H9 (cell line): ENCODE data around the gene MYH11. TPM values are rescaled to one million over a fixed set of nuclear protein-coding genes. Genes with fewer than 3 reads are reported as not detected.

Experiments used
- DNase-seq: peaks from one replicate; pipeline ENCODE4 v3.0.0-alpha.2; 2017
- H2AFZ ChIP-seq: one replicate; pipeline ENCODE4 v1.6.1; 2013; ENCODE audit warnings: mild to moderate bottlenecking, low read length, control low read depth, moderate library complexity
- H2AK5ac ChIP-seq: 2 replicates; pipeline ENCODE4 v1.6.1; 2013; ENCODE audit warnings: low read length, control low read depth, mixed read lengths; ENCODE audit not compliant: insufficient read length
- H2BK120ac ChIP-seq: one replicate; pipeline ENCODE4 v1.6.1; 2013; ENCODE audit warnings: low read depth, mild to moderate bottlenecking, low read length, control low read depth, inconsistent platforms; ENCODE audit not compliant: poor library complexity, severe bottlenecking
- H2BK12ac ChIP-seq: 2 replicates; pipeline ENCODE4 v1.6.1; 2013; ENCODE audit warnings: low read length, control low read depth, mixed read lengths, low read depth; ENCODE audit not compliant: insufficient read length
- H2BK15ac ChIP-seq: 2 replicates; pipeline ENCODE4 v1.6.1; 2013; ENCODE audit warnings: low read depth, low read length, control low read depth
- H2BK20ac ChIP-seq: one replicate; pipeline ENCODE4 v1.6.1; 2013; ENCODE audit warnings: low read depth, mild to moderate bottlenecking, low read length, control low read depth, inconsistent platforms; ENCODE audit not compliant: poor library complexity, severe bottlenecking
- H2BK5ac ChIP-seq: 2 replicates; pipeline ENCODE4 v1.6.1; 2013; ENCODE audit warnings: low read length, control low read depth, mixed read lengths; ENCODE audit not compliant: insufficient read length
- H3K14ac ChIP-seq: 2 replicates; pipeline ENCODE4 v1.6.1; 2013; ENCODE audit warnings: low read length, control low read depth; ENCODE audit not compliant: insufficient read depth
- H3K18ac ChIP-seq: 2 replicates; pipeline ENCODE4 v1.6.1; 2013; ENCODE audit warnings: low read depth, mild to moderate bottlenecking, mixed read lengths, low read length, control low read depth; ENCODE audit not compliant: insufficient read length
- H3K23ac ChIP-seq: 2 replicates; pipeline ENCODE4 v1.6.1; 2013; ENCODE audit warnings: low read length, control low read depth, mixed read lengths, low read depth; ENCODE audit not compliant: insufficient read length
- H3K23me2 ChIP-seq: 2 replicates; pipeline ENCODE4 v1.6.1; 2013; ENCODE audit warnings: low read depth, mild to moderate bottlenecking, mixed read lengths, low read length, control low read depth; ENCODE audit not compliant: insufficient read length, poor library complexity, severe bottlenecking
- H3K27ac ChIP-seq: 2 replicates; pipeline ENCODE4 v1.5.1; 2013; ENCODE audit warnings: low read length, control low read depth, mixed read lengths, low read depth; ENCODE audit not compliant: insufficient read length
- H3K27me3 ChIP-seq: 2 replicates; pipeline ENCODE4 v1.6.1; 2013; ENCODE audit warnings: low read length, control low read depth, inconsistent platforms; ENCODE audit not compliant: insufficient read depth
- H3K4ac ChIP-seq: 2 replicates; pipeline ENCODE4 v1.6.1; 2013; ENCODE audit warnings: low read depth, mild to moderate bottlenecking, control low read depth, inconsistent platforms, low read length, moderate library complexity
- H3K4me1 ChIP-seq: 2 replicates; pipeline ENCODE4 v1.6.1; 2013; ENCODE audit warnings: low read length, control low read depth, inconsistent platforms; ENCODE audit not compliant: insufficient read depth
- H3K4me2 ChIP-seq: 2 replicates; pipeline ENCODE4 v1.6.1; 2013; ENCODE audit warnings: low read length, control low read depth, mixed read lengths; ENCODE audit not compliant: insufficient read length, insufficient read depth
- H3K56ac ChIP-seq: 2 replicates; pipeline ENCODE4 v1.6.1; 2013; ENCODE audit warnings: low read depth, mild to moderate bottlenecking, mixed read lengths, low read length, control low read depth; ENCODE audit not compliant: insufficient read length
- H3K79me1 ChIP-seq: 2 replicates; pipeline ENCODE4 v1.6.1; 2013; ENCODE audit warnings: low read depth, mild to moderate bottlenecking, moderate library complexity, low read length, control low read depth, inconsistent platforms; ENCODE audit not compliant: insufficient read depth, poor library complexity, severe bottlenecking
- H3K79me2 ChIP-seq: 2 replicates; pipeline ENCODE4 v1.6.1; 2013; ENCODE audit warnings: low read length, control low read depth, inconsistent platforms; ENCODE audit not compliant: insufficient read depth
- H3K9ac ChIP-seq: 2 replicates; pipeline ENCODE4 v1.6.1; 2013; ENCODE audit warnings: low read length, control low read depth, mixed read lengths; ENCODE audit not compliant: insufficient read length; ENCODE audit errors: extremely low read depth
- H3K9me3 ChIP-seq: one replicate; pipeline ENCODE4 v1.6.1; 2013; ENCODE audit warnings: low read depth, low read length, inconsistent platforms; ENCODE audit not compliant: control insufficient read depth
- H3T11ph ChIP-seq: one replicate; pipeline ENCODE4 v1.6.1; 2013; ENCODE audit warnings: mild to moderate bottlenecking, low read length, control low read depth, inconsistent platforms
- H4K20me1 ChIP-seq: one replicate; pipeline ENCODE4 v1.6.1; 2013; ENCODE audit not compliant: control insufficient read depth, insufficient read length, insufficient read depth
- H4K5ac ChIP-seq: 2 replicates; pipeline ENCODE4 v1.6.1; 2013; ENCODE audit warnings: low read depth, mild to moderate bottlenecking, mixed read lengths, low read length, control low read depth; ENCODE audit not compliant: insufficient read length
- H4K8ac ChIP-seq: replicated peaks from 2 replicates; pipeline ENCODE4 v1.6.1; 2013; ENCODE audit warnings: low read length, control low read depth, mixed read lengths, low read depth; ENCODE audit not compliant: insufficient read length
- H4K91ac ChIP-seq: 2 replicates; pipeline ENCODE4 v1.6.1; 2013; ENCODE audit warnings: low read depth, mild to moderate bottlenecking, moderate library complexity, mixed read lengths, low read length, control low read depth; ENCODE audit not compliant: insufficient read length
- H3K27ac Mint-ChIP-seq, 3 experiments: 2 replicates in 2 of 3; 3 replicates in 1 of 3; pipeline ENCODE4 v1.8.0; 2020 to 2021; ENCODE audit warnings: mixed read lengths in 3 of 3, mild to moderate bottlenecking in 1 of 3, moderate library complexity in 1 of 3
- H3K27me3 Mint-ChIP-seq: 2 replicates; pipeline ENCODE4 v1.8.0; 2021; ENCODE audit warnings: low read depth, mild to moderate bottlenecking, moderate library complexity, mixed read lengths
- H3K36me3 Mint-ChIP-seq, 3 experiments: 2 replicates in 2 of 3; 3 replicates in 1 of 3; pipeline ENCODE4 v1.8.0; 2020 to 2021; ENCODE audit warnings: low read depth in 3 of 3, mixed read lengths in 3 of 3; ENCODE audit not compliant: insufficient read depth in 1 of 3
- H3K4me1 Mint-ChIP-seq, 2 experiments: 2 replicates each; pipeline ENCODE4 v1.8.0; 2020; ENCODE audit warnings: mixed read lengths in 2 of 2
- H3K4me3 Mint-ChIP-seq, 2 experiments: 2 replicates in 1 of 2; 3 replicates in 1 of 2; pipeline ENCODE4 v1.8.0; 2020 to 2021; ENCODE audit warnings: mild to moderate bottlenecking in 2 of 2, mixed read lengths in 2 of 2, moderate library complexity in 1 of 2
- H3K9me3 Mint-ChIP-seq, 2 experiments: 2 replicates in 1 of 2; 3 replicates in 1 of 2; pipeline ENCODE4 v1.8.0; 2020; ENCODE audit warnings: mild to moderate bottlenecking in 2 of 2, mixed read lengths in 2 of 2, moderate library complexity in 1 of 2
- CTCF ChIP-seq: fragments of 200-600 bp; sonication (generic); conservative IDR thresholded peaks from 3 replicates; pipeline ENCODE4 v1.8.0; 2021; ENCODE audit warnings: antibody characterized with exemption, mild to moderate bottlenecking
- WGBS: extraction: QIAGEN DNeasy Blood & Tissue Kit; methylation state at CpG from one replicate; pipeline ENCODE4 v1.1.7; 2013; ENCODE audit warnings: missing lambda C conversion rate, low lambda C conversion rate, mixed read lengths; ENCODE audit not compliant: insufficient read length; ENCODE audit errors: extremely low coverage; 5-methylcytosine and 5-hydroxymethylcytosine counted together
- total RNA-seq: library from RNA; stranded (reverse); gene quantifications from 2 replicates; pipeline ENCODE4 v1.2.1, GENCODE V29; 2021

The MYH11 gene
- total RNA-seq, 1 experiment from 2014 or later, result 0.42 TPM

GRCh38 chr16:15795615-15796014 is 61.2 kb downstream of the MYH11 start:
- H3K4me3 Mint-ChIP-seq, result no peak overlapping the region
- Histone ChIP-seq H3K79me2 (no peaks in the 10 kb centered on the region), H2AK5ac (no peak overlapping the region), H2BK12ac (no peak overlapping the region), H3K9me3 (no peaks in the 10 kb centered on the region), H3K18ac (no peak overlapping the region), H3K23me2 (no peaks in the 10 kb centered on the region), H3K9ac (no peak overlapping the region), H2BK120ac (no peak overlapping the region), H3K27me3 (no peaks in the 10 kb centered on the region), H3K23ac (no peak overlapping the region), H4K91ac (no peak overlapping the region), H2BK5ac (no peak overlapping the region), H3K4me1 (no peaks in the 10 kb centered on the region), H2BK20ac (no peak overlapping the region), H3K27ac (no peak overlapping the region), H3K14ac (no peak overlapping the region), H4K8ac (no peak overlapping the region), H4K5ac (no peak overlapping the region), H3K4me2 (no peak overlapping the region), H3K4ac (no peak overlapping the region), H3K56ac (no peak overlapping the region), H4K20me1 (no peaks in the 10 kb centered on the region), H3T11ph (no peak overlapping the region), H2BK15ac (no peak overlapping the region), H2AFZ (no peak overlapping the region), H3K79me1 (no peaks in the 10 kb centered on the region)
- no CpG with 5 or more reads among the region's 1 CpG for WGBS
- peaks cover 6 to 7% of the 10 kb centered on the region in 2 experiments for H3K4me1 Mint-ChIP-seq
- H3K36me3 Mint-ChIP-seq, result peaks cover 0 to 5% (median 0%) of the 10 kb centered on the region in 3 experiments; a peak in 2 of 7 replicates
- H3K27ac Mint-ChIP-seq, result no peak overlapping the region
- peaks cover 8 to 12% of the 10 kb centered on the region in 2 experiments; a peak in 4 of 5 replicates for H3K9me3 Mint-ChIP-seq
- TF ChIP-seq CTCF, result no peak
- H3K27me3 Mint-ChIP-seq, result peaks cover 2% of the 10 kb centered on the region
- no peak for DNase-seq
